ENCODE data around the gene PTGIS. TPM values are rescaled to one million over a fixed set of nuclear protein-coding genes. Genes with fewer than 3 reads are reported as not detected.

The PTGIS gene
- total RNA-seq, 1 donor from 2014 or later = 89.7 TPM

DNA sequence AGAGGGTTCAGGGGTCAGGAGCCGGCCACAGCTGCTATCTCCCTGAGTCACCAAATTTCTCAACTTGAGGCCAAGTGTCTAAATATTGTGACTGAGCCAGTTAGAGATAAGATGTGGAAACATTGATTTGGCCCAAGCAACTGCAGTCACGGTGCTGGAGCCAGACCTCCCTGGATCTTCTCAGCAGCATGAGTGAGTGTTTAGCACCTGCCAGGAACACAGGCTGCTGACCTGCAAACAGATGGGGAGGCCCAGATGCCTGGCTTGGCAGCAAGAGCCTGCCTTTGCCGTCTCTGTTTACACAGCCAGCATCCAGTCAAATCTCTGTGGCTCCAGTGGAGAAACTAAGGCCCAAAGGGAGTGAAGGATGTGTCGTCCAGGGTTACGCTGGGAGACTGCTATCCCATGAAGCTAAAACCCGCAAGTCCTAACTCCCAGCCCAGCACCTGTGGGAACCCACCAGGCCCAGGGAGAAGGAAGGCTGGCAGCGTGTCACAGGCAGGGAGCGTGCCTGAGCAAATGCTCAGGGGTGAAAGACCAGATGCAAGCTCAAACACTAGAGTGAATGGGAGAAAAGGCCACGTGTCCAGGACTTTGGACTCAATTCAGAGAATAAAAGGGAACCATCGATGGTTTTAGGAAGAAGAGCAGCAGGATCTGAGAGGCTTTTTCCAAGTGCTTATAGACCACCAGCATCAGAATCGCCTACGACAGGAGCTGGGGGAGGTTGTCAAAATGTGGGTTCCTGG lies 15.9 kb upstream of the PTGIS start:
- ATAC-seq (peak; percentile 90), DNase-seq (ENCODE audit: low spot score) (peak; percentile 79)
- intact Hi-C loops (cut with DNase I) = no loop called here

DNA sequence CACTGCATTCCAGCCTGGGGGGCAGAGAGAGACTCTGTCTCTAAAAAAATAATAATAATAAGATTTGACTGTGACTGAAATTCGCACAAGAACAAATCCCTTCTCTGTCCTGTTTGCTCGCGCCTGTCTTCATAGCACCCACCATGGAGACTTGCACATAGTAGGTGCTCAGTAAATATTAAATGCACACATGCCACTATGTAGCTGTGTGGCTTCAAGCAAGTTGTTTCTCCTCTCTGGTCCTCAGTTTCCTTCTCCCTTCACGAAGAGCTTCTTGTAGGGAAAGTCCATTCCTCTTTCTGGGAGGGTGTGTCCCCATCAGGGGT lies 15.4 kb upstream of the PTGIS start:
- DNase-seq (ENCODE audit: low spot score) (no peak), ATAC-seq (no peak)
- intact Hi-C loops (cut with DNase I) = no loop called here

DNA sequence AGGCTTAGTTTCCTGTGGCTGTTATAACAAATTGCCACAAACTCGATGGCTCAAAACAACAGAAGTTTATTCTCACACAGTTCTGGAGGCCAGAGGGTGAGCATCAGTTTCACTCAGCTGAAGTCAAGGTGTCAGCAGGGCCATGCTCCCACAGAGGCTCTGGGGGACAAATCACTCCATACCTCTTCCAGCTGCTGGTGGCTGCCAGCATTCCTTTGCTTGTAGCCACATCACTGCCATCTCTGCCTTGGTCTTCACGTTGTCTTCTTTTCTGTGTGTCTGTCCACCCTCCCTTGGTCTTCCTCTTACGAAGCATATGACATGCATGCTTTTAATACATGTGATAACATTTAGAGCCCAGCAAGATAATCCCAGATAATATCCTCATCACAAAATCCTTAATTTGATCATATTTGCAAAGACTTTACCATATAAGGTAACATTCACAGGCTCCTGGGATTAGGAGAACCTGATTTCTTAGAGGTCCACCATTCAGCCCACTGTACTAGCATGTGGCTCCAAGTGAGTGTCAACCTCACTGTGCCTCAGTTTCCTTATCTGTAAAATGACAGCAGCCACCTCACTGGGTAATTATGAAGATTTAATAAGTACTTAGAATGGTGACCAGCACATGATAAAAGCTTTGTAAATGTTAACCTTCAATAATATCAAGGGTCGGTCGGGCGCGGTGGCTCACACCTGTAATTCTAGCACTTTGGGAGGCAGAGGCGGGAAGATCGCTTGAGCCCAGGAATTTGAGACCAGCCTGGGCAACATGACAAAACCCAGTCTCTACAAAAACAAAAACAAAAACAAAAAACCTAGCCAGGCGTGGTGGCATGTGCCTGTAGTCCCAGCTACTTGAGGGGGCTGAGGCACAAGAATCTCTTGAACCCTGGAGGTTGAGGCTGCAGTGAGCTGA lies 14.7 kb upstream of the PTGIS start:
- intact Hi-C loops (cut with DNase I) = no loop called here
- ATAC-seq (no peak), DNase-seq (ENCODE audit: low spot score) (no peak)

GRCh38 chr20:49581482-49581881 lies 13.5 kb upstream of the PTGIS start:
- ATAC-seq (no peak), DNase-seq (ENCODE audit: low spot score) (no peak)
- intact Hi-C loops (cut with DNase I) = no loop called here

DNA sequence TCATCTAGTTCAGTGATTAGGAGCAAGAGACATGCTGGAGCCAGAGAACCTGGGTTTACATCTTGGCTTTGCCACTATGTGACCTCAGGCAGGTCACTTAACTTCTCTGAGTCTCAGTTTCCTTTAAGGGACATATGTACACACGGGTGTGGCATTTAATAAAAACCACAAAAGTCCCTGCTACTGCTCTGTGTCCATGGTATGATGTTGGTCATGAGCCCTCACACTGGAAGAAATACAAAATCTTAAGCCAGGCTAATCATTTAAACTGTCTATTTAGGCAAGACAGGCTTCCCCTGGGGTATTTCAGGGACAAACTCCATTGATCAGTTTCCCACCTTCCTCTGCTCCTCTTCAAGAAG lies 12.9 kb upstream of the PTGIS start:
- DNase-seq (ENCODE audit: low spot score) (no peak), ATAC-seq (no peak)
- intact Hi-C loops (cut with DNase I) = no loop called here

- intact Hi-C loops (cut with DNase I) = no loop called here
- DNase-seq (ENCODE audit: low spot score) (no peak), ATAC-seq (no peak)
Measured at GRCh38 chr20:49579874-49580812, 12.2 kb upstream of the PTGIS start.

DNA sequence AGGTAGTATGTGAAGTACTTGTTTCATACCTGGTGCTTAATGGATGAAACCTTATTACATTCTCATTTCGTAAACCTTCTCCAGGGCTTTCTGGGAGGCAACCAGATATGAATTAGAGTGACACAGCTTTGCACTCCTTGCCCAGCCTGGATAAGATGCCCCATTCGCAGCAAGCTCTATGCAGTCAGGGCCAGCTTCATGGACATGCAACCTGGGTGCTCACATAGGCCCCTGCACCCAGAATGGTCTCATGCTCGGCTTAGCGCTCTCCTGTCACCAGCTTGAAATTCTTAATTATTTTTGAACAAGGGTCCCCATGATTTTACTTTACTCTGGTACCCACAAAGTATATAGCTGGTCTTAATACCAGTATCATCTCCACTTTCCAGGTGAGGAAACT lies 11.3 kb upstream of the PTGIS start:
- intact Hi-C loops (cut with DNase I) = no loop called here
- DNase-seq (ENCODE audit: low spot score) (no peak), ATAC-seq (no peak)

DNA sequence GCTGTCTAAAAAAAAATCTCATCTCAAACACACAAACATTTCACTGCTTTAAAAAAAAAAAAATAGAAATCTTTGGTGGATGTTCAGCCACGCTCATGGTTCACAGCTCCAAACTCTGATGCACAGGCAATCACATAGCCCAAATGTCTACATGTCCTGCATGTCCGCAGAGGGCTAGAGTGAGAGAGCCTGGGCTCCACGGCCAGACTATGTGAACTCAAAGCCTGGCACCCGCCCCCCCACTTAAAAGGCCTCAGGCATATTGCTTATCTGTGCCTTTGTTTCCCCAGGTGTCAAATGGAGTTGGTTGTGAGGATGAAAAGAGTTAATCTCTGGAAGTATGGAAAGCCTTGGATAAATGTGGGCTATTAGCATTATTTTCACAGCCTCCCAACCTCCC lies 10.5 kb upstream of the PTGIS start:
- ATAC-seq = no peak
- DNase-seq (ENCODE audit: low spot score) = peak; percentile 50
- intact Hi-C loops (cut with DNase I) = no loop called here

GRCh38 chr20:49575551-49576060 lies 7.7 kb upstream of the PTGIS start:
- ATAC-seq (peak; percentile 83), DNase-seq (ENCODE audit: low spot score) (peak; percentile 62)

DNA sequence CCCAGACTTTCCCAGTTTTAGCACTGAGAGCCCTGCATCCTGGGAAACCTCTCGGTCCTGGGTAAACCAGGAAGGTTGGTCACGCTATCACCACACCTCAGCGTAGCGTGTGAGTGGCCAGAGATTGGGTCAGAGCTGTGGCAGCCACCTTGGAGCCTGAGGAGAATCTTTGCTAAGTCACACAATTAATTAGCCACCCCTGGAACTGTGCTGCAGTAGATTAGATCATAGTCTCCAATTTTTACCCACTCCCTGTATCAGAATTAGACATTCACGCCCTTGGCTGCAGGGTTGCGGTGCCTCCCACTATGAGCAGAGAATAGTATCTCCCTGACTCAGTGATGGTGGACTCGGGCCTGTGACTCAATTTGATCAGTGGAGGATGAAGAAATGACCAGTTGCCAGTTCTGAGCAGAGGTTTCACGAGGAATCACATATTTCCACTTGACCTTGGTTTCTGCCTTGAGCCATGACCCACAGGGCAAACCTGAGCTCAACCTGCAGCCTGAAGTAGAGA lies 6.0 kb upstream of the PTGIS start:
- ATAC-seq (no peak), DNase-seq (ENCODE audit: low spot score) (no peak)
- intact Hi-C loops (cut with DNase I) = no loop called here

More at GRCh38 chr20:49575551-49576060, 7.7 kb upstream of the PTGIS start:
- intact Hi-C loops (cut with DNase I) = no loop called here

DNA sequence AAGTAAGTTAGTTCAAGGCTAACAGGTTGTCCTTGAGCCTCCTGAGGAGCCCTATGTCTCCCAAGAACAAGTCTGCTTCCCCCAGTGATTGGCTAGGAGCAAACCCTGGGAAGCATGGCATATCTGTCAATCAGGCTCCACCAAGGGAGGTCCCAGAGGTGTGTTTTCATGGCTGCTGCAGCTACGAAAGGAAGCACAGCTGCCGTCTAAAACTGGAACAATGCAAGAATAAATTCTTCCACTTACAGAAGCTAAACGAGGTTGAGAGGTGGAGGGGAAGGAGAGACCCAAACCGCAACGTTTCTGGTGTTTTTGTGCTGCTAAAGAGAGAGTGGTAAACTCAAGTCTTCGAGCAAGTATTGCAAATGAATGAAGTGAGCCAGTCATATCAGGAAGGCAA lies 4.9 kb upstream of the PTGIS start:
- ATAC-seq = no peak
- intact Hi-C loops (cut with DNase I) = no loop called here
- DNase-seq (ENCODE audit: low spot score) = no peak

GRCh38 chr20:49571553-49571835 lies 3.6 kb upstream of the PTGIS start:
- intact Hi-C loops (cut with DNase I) = no loop called here
- no peak for ATAC-seq
- DNase-seq (ENCODE audit: low spot score) = no peak

DNA sequence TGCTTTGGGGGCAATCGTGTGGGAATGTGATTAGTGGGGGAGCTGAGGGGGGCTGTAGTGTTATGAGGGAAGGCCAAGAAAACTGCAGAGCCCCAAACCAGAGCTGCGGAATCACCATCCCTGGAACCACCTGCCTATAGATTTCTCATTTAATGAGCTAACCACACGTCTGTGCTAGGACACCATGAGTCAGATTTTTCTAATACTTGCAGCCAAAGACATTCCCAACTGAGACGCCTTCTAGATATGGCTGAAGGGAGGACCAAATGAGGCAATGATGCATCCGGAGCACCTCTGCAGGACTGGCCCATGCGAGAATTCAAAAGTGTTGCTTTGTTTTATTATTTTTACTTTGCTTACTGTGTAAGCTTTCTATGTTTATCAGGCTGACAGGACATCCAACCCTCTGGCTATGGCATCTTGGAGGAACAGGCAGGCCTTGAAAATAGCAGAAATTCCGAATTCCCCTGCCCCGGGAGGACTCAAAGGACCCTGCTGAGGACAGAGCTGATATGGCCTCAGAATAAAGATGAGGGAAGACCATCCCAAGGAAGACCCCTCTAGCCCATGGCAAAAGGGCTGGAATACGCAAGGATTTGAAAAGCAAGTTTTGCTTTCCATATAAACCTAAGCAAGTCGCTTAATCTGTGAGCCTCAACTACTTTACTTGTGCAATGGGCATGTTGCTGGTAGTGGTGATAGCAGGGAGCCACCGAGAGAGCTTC lies 3.1 kb upstream of the PTGIS start:
- ATAC-seq (no peak), DNase-seq (ENCODE audit: low spot score) (no peak)
- intact Hi-C loops (cut with DNase I) = no loop called here

DNA sequence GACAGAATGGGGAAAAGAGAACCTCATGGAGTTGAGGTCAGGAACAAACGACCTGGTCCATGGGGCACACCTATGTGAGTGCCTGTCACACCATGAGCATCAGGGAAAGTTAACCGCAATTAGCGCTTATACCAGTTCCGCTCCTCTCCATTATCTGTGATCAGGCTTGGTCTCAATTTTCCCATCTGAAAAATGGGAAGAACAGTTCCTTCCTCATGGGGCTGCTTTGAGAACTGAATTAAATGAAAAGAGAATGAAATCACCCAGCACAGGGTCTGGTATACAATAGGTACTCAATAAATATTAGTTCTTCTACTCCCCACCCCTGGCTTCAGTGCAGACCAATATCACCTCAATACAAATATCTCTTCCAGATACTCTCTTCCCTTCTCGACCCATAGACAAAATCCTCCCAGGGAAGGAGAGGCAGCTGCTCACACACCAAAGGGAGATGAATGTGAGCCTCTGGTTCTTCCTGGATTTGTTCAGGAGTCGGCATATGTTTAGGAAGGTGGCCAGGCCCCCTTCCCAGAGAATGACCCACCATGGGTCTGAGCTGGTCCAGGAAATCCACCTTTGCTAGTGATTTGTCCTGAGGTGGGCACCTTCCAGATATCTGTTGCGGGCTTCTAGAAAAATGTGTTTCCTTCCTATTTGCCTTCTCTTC lies 2.4 kb upstream of the PTGIS start:
- no peak for DNase-seq (ENCODE audit: low spot score)
- intact Hi-C loops (cut with DNase I) = no loop called here
- no peak for ATAC-seq

DNA sequence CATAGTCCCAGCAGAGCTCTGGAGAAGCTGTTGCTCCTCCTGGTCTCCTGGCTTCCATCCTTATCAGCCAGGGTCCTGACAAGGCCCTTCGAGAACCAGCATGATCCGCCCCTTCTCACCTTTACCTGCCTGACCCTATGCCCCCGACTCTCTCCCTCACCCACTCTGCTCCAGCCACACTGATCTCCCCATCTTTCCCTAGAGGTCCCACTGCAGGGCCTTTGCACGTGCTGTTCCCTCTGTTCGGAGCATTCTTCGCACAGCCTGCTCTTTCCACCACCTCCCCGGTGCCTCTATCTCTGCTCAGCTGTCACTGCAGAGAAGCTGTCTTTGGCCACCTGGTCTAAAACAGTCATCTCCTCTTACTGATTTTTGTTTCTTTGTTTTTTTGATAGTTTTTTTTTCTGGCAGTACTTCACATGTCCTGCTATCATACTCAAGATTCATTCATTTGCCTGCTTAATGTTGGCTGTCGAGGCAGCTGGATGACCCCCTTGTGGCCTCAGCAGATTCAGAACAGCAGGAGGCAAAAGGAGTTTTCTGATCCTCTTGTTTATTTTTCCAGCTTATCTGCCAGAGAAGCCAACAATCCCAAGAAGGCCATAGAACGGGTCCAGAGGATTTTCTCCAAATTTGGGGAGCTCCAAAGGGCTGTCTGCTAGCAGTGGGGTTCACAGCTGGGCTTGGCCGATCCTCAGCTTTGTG lies 1.6 kb upstream of the PTGIS start:
- intact Hi-C loops (cut with DNase I) = no loop called here
- DNase-seq (ENCODE audit: low spot score) = peak; percentile 57
- ATAC-seq = peak; percentile 70

DNA sequence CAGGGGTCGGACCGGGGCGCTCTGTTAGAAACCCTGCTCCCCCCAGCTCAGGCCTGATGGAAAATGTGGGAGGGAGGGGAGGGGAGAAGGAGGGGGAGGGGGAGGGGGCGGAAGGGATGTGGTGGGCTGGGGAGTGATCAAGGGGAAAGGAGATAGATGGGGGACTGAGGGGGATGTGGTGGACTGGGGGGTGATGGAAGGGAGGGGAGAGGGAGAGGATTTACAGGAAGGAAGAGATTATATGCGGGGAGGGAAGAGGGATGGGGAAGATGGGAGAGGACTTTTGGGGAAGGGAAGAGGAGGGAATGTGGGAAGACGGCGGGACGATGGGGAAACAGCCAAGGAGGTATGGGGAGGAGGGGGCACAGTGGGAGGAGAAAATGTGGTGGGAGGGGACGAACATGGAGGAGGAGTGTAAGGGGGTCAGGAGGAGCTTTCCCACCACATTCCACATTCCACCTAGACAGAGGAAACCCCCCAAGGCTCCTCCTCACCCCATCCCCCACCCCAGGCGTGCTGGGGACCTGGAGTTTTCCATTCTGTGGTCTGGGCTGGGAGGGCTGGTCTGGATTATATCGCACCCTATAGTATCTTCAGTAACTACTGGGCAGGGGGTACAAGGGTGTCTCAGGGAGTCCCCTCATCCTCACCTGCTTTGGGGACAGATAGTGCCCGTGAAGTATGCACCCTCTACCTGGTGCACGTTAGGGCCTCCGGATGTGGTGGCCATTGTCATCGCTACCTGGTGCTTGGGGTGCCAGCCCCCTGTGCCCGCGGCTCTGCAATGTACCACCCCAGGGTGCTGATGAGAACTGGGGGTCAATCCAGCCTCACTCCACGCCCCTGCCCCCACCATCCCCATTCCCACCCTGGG lies 578 bp upstream of the PTGIS start:
- intact Hi-C loops (cut with DNase I) = no loop called here
- DNase-seq (ENCODE audit: low spot score) (peak; percentile 62), ATAC-seq (peak; percentile 47)

Data from sciatic nerve (tissue), 2 donors.